Measurements from ENCODE around the gene TTC23L. TPM values are rescaled to one million over a fixed set of nuclear protein-coding genes. Genes with fewer than 3 reads are reported as not detected.

Gene TTC23L
- 1 to 10 TPM; 2.4 to 2.7 TPM for total RNA-seq

- Histone ChIP-seq H3K27ac (peak within 1 kb of the TSS; percentile 67 to 78), H3K9me3 (no peaks in the 10 kb centered on the region), H3K36me3 (no peaks in the 10 kb centered on the region), H3K4me3 (peak within 1 kb of the TSS; percentile 49 to 73), H3K27me3 (replicated peaks; ENCODE audit: insufficient read depth) (no peaks in the 10 kb centered on the region), H3K4me1 (replicated peaks) (no peaks in the 10 kb centered on the region)
- intact Hi-C loops (cut with DNase I), result no loop called here
- 1% methylated on average over 65 of the region's 73 CpGs for WGBS
- TF ChIP-seq, protein P1, sequence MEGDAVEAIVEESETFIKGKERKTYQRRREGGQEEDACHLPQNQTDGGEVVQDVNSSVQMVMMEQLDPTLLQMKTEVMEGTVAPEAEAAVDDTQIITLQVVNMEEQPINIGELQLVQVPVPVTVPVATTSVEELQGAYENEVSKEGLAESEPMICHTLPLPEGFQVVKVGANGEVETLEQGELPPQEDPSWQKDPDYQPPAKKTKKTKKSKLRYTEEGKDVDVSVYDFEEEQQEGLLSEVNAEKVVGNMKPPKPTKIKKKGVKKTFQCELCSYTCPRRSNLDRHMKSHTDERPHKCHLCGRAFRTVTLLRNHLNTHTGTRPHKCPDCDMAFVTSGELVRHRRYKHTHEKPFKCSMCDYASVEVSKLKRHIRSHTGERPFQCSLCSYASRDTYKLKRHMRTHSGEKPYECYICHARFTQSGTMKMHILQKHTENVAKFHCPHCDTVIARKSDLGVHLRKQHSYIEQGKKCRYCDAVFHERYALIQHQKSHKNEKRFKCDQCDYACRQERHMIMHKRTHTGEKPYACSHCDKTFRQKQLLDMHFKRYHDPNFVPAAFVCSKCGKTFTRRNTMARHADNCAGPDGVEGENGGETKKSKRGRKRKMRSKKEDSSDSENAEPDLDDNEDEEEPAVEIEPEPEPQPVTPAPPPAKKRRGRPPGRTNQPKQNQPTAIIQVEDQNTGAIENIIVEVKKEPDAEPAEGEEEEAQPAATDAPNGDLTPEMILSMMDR (IDR thresholded peaks at IDR 0.05), result no peak
- TF ChIP-seq POLR2AphosphoS5 (IDR thresholded peaks at IDR 0.05), result peak; percentile 79
- peak; percentile 79 for TF ChIP-seq POLR2A (IDR thresholded peaks at IDR 0.05)
- DNase-seq (ENCODE audit: low spot score), result peak; percentile 87
Measured at GRCh38 chr5:34838785-34839714, at the start of gene TTC23L. TTC23L (plus strand) TSS chr5:34839164; CDS start chr5:34840672, 1,508 bp downstream.

DNA sequence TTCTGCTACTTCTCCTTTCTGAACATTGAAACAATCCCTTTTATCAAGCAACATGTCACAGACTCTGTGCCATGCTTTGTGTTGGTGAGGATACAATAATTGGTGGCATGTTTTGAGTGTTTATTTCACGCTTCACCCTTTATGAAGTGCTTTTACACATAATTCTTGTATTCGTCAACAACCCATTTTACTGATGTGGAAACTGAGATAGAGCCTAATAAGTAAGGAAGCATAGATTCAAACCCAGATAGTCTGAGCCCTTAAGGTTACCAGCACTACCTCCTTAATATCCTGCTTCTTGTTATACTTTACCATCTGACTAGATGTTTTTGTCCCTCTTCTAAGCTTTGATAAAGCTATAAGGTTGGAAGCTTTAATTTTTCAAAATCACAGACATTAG is 49.3 kb upstream of the TTC23L start:
- H3K4me3 ChIP-seq, result no peak overlapping the region
- 90% methylated on average over 2 of the region's 2 CpGs for WGBS
- no peaks in the 10 kb centered on the region for H3K9me3 ChIP-seq
- TF ChIP-seq, protein P1 (IDR thresholded peaks at IDR 0.05), result no peak
- intact Hi-C loops (cut with DNase I), result no loop called here
- no peak overlapping the region for H3K27ac ChIP-seq
- H3K4me1 ChIP-seq (replicated peaks), result no peaks in the 10 kb centered on the region
- no peaks in the 10 kb centered on the region for H3K27me3 ChIP-seq (replicated peaks; ENCODE audit: insufficient read depth)
- no peaks in the 10 kb centered on the region for H3K36me3 ChIP-seq
- DNase-seq (ENCODE audit: low spot score), result no peak

- DNase-seq (ENCODE audit: low spot score), result no peak
- no peaks in the 10 kb centered on the region for H3K4me1 ChIP-seq (replicated peaks)
- 34% methylated on average over 1 of the region's 1 CpG for WGBS
- no peaks in the 10 kb centered on the region for H3K9me3 ChIP-seq
- no peaks in the 10 kb centered on the region for H3K27me3 ChIP-seq (replicated peaks; ENCODE audit: insufficient read depth)
- H3K27ac ChIP-seq, result no peak overlapping the region
- H3K4me3 ChIP-seq, result no peak overlapping the region
- H3K36me3 ChIP-seq, result no peaks in the 10 kb centered on the region
- TF ChIP-seq POLR2A (IDR thresholded peaks at IDR 0.05) (no peak), POLR2AphosphoS5 (IDR thresholded peaks at IDR 0.05) (no peak)
- TF ChIP-seq, protein P1 (IDR thresholded peaks at IDR 0.05), result no peak
- intact Hi-C loops (cut with DNase I), result no loop called here
Measured at GRCh38 chr5:34790069-34790468, 48.9 kb upstream of the TTC23L start.

DNA sequence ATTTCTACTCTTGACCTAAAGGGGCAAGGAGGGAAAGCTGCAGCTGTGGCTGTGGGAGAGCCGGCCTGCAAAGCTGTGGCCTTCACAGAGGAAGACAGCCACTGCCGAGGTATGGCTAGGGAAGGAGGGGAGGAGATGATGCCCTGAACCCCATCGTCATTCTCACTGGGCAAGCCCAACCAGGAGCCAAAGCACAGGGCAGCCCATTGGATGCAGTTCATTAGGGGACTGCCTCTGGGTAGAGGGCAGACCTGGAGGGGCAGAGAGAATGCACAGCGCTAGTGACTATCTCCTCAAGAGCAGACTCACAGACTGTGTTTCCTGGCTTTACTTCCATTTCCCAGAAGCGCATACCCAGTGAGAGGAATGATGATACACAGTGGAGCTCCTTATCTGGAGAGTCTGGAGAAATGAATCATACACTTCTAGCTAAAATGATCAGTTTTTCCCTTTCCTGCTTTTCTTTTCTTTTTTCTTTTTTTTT is 47.2 kb upstream of the TTC23L start:
- Histone ChIP-seq H3K36me3 (no peaks in the 10 kb centered on the region), H3K27me3 (replicated peaks; ENCODE audit: insufficient read depth) (no peaks in the 10 kb centered on the region), H3K4me3 (no peak overlapping the region), H3K27ac (no peak overlapping the region), H3K9me3 (no peaks in the 10 kb centered on the region), H3K4me1 (replicated peaks) (no peaks in the 10 kb centered on the region)
- intact Hi-C loops (cut with DNase I), result no loop called here
- DNase-seq (ENCODE audit: low spot score), result no peak
- TF ChIP-seq, protein P1 (IDR thresholded peaks at IDR 0.05), result no peak
- TF ChIP-seq POLR2AphosphoS5 (IDR thresholded peaks at IDR 0.05) (no peak), POLR2A (IDR thresholded peaks at IDR 0.05) (no peak)
- whole genome bisulfite sequencing, result 86% methylated on average over 5 of the region's 5 CpGs

Data from prostate gland (tissue), 2 donors.